Peyer's patch (tissue), 4 donors: ENCODE measurements around the gene ZNRF3. TPM values are rescaled to one million over a fixed set of nuclear protein-coding genes. Genes with fewer than 3 reads are reported as not detected.

ENCODE experiments used
- DNase-seq, 3 donors: peaks; one replicate each; pipeline ENCODE4 v3.0.0-alpha.2; 2017 to 2019
- H3K27ac ChIP-seq, 4 donors: fragments of 200-600 bp; sonication (generic); one replicate each; pipeline ENCODE4 v1.5.1; 2016 to 2019
- H3K27me3 ChIP-seq, 2 donors: fragments of 200-600 bp; sonication (generic); one replicate each; pipeline ENCODE4 v1.5.1; 2019
- H3K36me3 ChIP-seq, 3 donors: fragments of 200-600 bp; sonication (generic); one replicate each; pipeline ENCODE4 v1.5.1; 2016 to 2019
- H3K4me1 ChIP-seq, 4 donors: fragments of 200-600 bp; sonication (generic); one replicate each; pipeline ENCODE4 v1.5.1; 2016 to 2019
- H3K4me3 ChIP-seq, 4 donors: fragments of 200-600 bp; sonication (generic); 1 replicate in 3 of 4; 2 replicates in 1 of 4; pipeline ENCODE4 v1.5.1; 2016 to 2019; ENCODE audit warnings: mild to moderate bottlenecking in 1 of 4
- H3K9me3 ChIP-seq, 4 donors: fragments of 200-600 bp; sonication (generic); one replicate each; pipeline ENCODE4 v1.5.1; 2016 to 2019; ENCODE audit warnings: mild to moderate bottlenecking in 1 of 4
- CTCF ChIP-seq, 6 experiments: fragments of 450-650 bp in 4 of 6; fragments of 200-600 bp in 2 of 6; sonication (generic) in 1 of 6; IDR thresholded peaks; one replicate each; pipeline ENCODE4 v1.5.1; 2017 to 2019; ENCODE audit warnings: antibody characterized with exemption in 6 of 6, mild to moderate bottlenecking in 3 of 6, moderate library complexity in 1 of 6
- POLR2A ChIP-seq, 2 donors: fragments of 450-650 bp; IDR thresholded peaks; one replicate each; pipeline ENCODE4 v1.5.1; 2017; ENCODE audit warnings: antibody characterized with exemption in 2 of 2, mild to moderate bottlenecking in 2 of 2, moderate library complexity in 2 of 2
- total RNA-seq, 4 donors: library from RNA; depleted of rRNA; stranded (reverse); fragments of >200 nt; gene quantifications; one replicate each; pipeline ENCODE4 v1.1.0, GENCODE V29; 2016

Gene ZNRF3
- total RNA-seq, 4 donors from 2014 or later, result 5.8 to 17.6 (median 8.0) TPM

DNA sequence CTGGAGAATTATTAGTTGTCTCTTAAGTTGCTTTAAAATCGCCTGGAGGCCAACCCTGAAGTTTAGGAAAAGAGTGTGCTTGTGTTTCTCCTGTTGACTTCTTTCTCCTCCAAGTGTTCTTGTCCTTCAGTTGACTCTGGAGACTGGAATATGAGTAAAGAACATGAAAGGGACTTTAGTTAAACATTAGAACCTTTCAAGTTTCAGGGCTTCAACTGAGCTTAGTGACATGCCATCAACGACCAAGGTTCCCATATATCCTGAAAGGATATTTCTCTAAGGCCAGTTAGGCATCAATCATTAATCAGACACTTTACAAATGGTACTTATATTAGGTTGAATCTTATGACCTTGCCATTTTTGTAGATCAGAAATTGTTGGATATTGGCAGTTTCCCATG lies 70.0 kb downstream of the ZNRF3 start:
- no peaks in the 10 kb centered on the region for H3K36me3 ChIP-seq
- H3K4me3 ChIP-seq, result no peak overlapping the region
- H3K27ac ChIP-seq, result no peak overlapping the region
- peaks cover 0 to 19% (median 0%) of the 10 kb centered on the region in 4 donors for H3K4me1 ChIP-seq
- TF ChIP-seq CTCF (IDR thresholded peaks at IDR 0.05) (no peak), POLR2A (IDR thresholded peaks at IDR 0.05) (no peak)
- H3K9me3 ChIP-seq, result no peaks in the 10 kb centered on the region
- no peaks in the 10 kb centered on the region for H3K27me3 ChIP-seq
- no peak for DNase-seq

DNA sequence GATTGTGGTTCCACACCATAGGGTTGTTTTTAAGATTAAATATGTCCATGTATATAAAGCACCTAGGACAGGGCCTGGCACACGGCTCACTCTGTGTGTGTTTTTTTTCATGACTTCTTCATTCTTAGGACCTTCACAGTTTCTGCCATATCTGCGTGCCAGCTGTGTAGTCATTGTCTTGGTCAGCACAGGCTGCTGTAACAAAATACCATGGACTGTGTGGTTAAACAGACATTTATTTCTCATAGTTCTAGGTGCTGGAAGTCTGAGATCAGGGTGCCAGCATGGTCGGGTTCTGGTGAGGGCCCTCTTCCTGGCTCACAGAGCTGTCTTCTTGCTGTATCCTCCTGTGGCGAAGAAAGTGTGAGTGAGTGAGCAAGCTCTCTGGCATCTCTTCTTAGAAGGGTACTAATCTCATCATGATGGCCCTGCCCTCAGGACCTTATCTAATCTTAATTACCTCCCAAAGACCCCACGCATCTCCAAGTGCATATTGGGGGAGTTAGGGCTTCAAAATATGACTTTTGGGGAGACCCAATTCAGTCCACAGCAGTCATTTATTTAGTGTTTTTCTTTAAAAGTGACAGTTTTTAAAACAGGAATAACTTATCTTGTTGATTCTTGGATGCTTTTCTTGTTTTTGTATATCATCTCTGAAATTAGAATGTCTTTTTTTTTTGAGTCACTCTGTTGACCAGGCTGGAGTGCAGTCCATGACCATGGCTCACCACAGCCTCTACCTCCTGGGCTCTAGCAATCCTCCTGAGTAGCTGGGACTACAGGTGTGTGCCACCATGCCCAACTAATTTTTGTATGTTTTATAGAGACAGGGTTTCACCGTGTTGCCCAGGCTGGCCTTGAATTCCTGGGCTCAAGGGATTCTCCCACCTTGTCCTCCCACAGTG lies 70.9 kb downstream of the ZNRF3 start:
- no peak overlapping the region for H3K4me3 ChIP-seq
- H3K27me3 ChIP-seq, result no peaks in the 10 kb centered on the region
- peaks cover 0 to 19% (median 0%) of the 10 kb centered on the region in 4 donors for H3K4me1 ChIP-seq
- no peak for TF ChIP-seq POLR2A (IDR thresholded peaks at IDR 0.05)
- TF ChIP-seq CTCF (IDR thresholded peaks at IDR 0.05), result no peak
- no peaks in the 10 kb centered on the region for H3K9me3 ChIP-seq
- H3K36me3 ChIP-seq, result no peaks in the 10 kb centered on the region
- no peak overlapping the region for H3K27ac ChIP-seq
- DNase-seq, result no peak

DNA sequence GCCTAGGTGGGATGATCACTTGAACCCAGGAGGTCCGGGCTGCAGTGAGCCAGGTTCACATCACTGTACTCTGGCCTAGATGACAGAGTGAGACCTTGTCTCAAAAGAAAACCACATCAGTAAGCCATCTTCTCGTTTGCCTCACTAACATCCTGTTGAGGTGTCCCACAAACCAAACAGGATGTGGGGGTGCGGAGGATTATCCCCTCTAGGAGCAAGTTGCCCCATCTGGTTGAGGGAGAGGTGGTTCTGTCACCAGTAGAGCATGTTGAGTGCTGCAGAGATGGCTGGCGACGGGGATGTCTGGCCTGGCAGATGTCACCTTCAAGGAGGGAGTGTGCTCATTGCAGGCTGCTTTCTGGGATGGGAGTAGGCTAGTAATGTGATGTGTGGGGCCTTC lies 72.4 kb downstream of the ZNRF3 start:
- peak in 2 of 3 donors; percentile 55 to 78 for DNase-seq
- H3K27ac ChIP-seq, result no peak overlapping the region

GRCh38 chr22:28956506-28956905 lies 73.1 kb downstream of the ZNRF3 start:
- Histone ChIP-seq H3K9me3 (no peaks in the 10 kb centered on the region), H3K36me3 (no peaks in the 10 kb centered on the region), H3K27me3 (no peaks in the 10 kb centered on the region), H3K4me1 (peaks cover 0 to 15% (median 0%) of the 10 kb centered on the region in 4 donors), H3K4me3 (no peak overlapping the region), H3K27ac (no peak overlapping the region)
- DNase-seq, result no peak
- TF ChIP-seq POLR2A (IDR thresholded peaks at IDR 0.05), result no peak
- no peak for TF ChIP-seq CTCF (IDR thresholded peaks at IDR 0.05)

More for the DNA sequence above, 72.4 kb downstream of the ZNRF3 start:
- no peaks in the 10 kb centered on the region for H3K27me3 ChIP-seq
- TF ChIP-seq CTCF (IDR thresholded peaks at IDR 0.05) (no peak), POLR2A (IDR thresholded peaks at IDR 0.05) (no peak)
- H3K4me3 ChIP-seq, result no peak overlapping the region
- no peaks in the 10 kb centered on the region for H3K36me3 ChIP-seq
- H3K4me1 ChIP-seq, result peaks cover 0 to 19% (median 0%) of the 10 kb centered on the region in 4 donors
- no peaks in the 10 kb centered on the region for H3K9me3 ChIP-seq

- Histone ChIP-seq H3K9me3 (no peaks in the 10 kb centered on the region), H3K4me3 (no peak overlapping the region), H3K4me1 (peaks cover 0 to 4% (median 0%) of the 10 kb centered on the region in 4 donors), H3K27me3 (no peaks in the 10 kb centered on the region), H3K36me3 (no peaks in the 10 kb centered on the region), H3K27ac (peak overlapping the region in 2 of 4 donors; percentile 23 to 46)
- TF ChIP-seq CTCF (IDR thresholded peaks at IDR 0.05) (no peak), POLR2A (IDR thresholded peaks at IDR 0.05) (no peak)
- no peak for DNase-seq
Observed at GRCh38 chr22:28958611-28959010, 75.2 kb downstream of the ZNRF3 start.
